HG03439 (cell line): ENCODE data around the gene KCNQ1OT1.

Experiments used
- ATAC-seq: cut with Tn5 transposase; IDR thresholded peaks from one replicate; pipeline ENCODE4 v1.9.1; 2021; ENCODE audit warnings: mild to moderate bottlenecking, moderate library complexity; ENCODE audit not compliant: unreplicated experiment

Gene KCNQ1OT1

GRCh38 chr11:2689651-2690575 is 9.9 kb downstream of the KCNQ1OT1 start:
- ATAC-seq, result no peak

GRCh38 chr11:2688381-2689231 is 11.2 kb downstream of the KCNQ1OT1 start:
- ATAC-seq, result no peak

- ATAC-seq, result no peak
These were observed 12.0 kb downstream of the KCNQ1OT1 start for GRCh38 chr11:2687782-2688191.

- ATAC-seq, result no peak
These were observed 12.6 kb downstream of the KCNQ1OT1 start for GRCh38 chr11:2687223-2687530.

- no peak for ATAC-seq
These were observed 13.2 kb downstream of the KCNQ1OT1 start for GRCh38 chr11:2686360-2687222.

GRCh38 chr11:2685566-2686359 is 14.0 kb downstream of the KCNQ1OT1 start:
- no peak for ATAC-seq

GRCh38 chr11:2685051-2685450 is 14.7 kb downstream of the KCNQ1OT1 start:
- no peak for ATAC-seq

GRCh38 chr11:2684581-2684980 is 15.2 kb downstream of the KCNQ1OT1 start:
- ATAC-seq, result no peak

- no peak for ATAC-seq
These were observed 16.0 kb downstream of the KCNQ1OT1 start for GRCh38 chr11:2683806-2684205.

GRCh38 chr11:2681408-2682145 is 18.2 kb downstream of the KCNQ1OT1 start:
- ATAC-seq, result no peak

- ATAC-seq, result no peak
These were observed 20.6 kb downstream of the KCNQ1OT1 start for GRCh38 chr11:2679011-2679676.

- no peak for ATAC-seq
These were observed 21.4 kb downstream of the KCNQ1OT1 start for GRCh38 chr11:2678396-2678795.

GRCh38 chr11:2677127-2677526 is 22.7 kb downstream of the KCNQ1OT1 start:
- no peak for ATAC-seq

- ATAC-seq, result no peak
These were observed 24.3 kb downstream of the KCNQ1OT1 start for GRCh38 chr11:2675540-2675939.

GRCh38 chr11:2674658-2675131 is 25.1 kb downstream of the KCNQ1OT1 start:
- no peak for ATAC-seq

- no peak for ATAC-seq
These were observed 25.8 kb downstream of the KCNQ1OT1 start for GRCh38 chr11:2673871-2674471.

- no peak for ATAC-seq
These were observed 26.6 kb downstream of the KCNQ1OT1 start for GRCh38 chr11:2673250-2673610.

- no peak for ATAC-seq
These were observed 27.1 kb downstream of the KCNQ1OT1 start for GRCh38 chr11:2672553-2673249.
